COLO668 (cell line): Measurements from ENCODE around the gene FSTL4.

Experiments used
- DNase-seq: peaks from one replicate; lab custom pipeline; 2025; ENCODE audit not compliant: unreplicated experiment; lab: John Stamatoyannopoulos, UW

FSTL4 gene

GRCh38 chr5:133612249-133612860 lies at the start of gene FSTL4:
TSS of gene FSTL4 (minus strand) at chr5:133612541.
- peak; percentile 90 for DNase-seq

GRCh38 chr5:133661389-133661788 lies 49.0 kb upstream of the FSTL4 start:
- no peak for DNase-seq

GRCh38 chr5:133658327-133658726 lies 46.0 kb upstream of the FSTL4 start:
- DNase-seq, result no peak

- DNase-seq, result no peak
Measured at GRCh38 chr5:133657036-133657435, 44.7 kb upstream of the FSTL4 start.

- no peak for DNase-seq
Measured at GRCh38 chr5:133655966-133656365, 43.6 kb upstream of the FSTL4 start.

GRCh38 chr5:133653760-133654049 lies 41.4 kb upstream of the FSTL4 start:
- no peak for DNase-seq

- DNase-seq, result no peak
Measured at GRCh38 chr5:133652951-133653759, 40.8 kb upstream of the FSTL4 start.

- DNase-seq, result no peak
Measured at GRCh38 chr5:133644000-133644865, 31.9 kb upstream of the FSTL4 start.

GRCh38 chr5:133643365-133643764 lies 31.0 kb upstream of the FSTL4 start:
- no peak for DNase-seq

- DNase-seq, result no peak
Measured at GRCh38 chr5:133642153-133642722, 29.9 kb upstream of the FSTL4 start.

- DNase-seq, result no peak
Measured at GRCh38 chr5:133641683-133642082, 29.3 kb upstream of the FSTL4 start.

GRCh38 chr5:133639850-133640528 lies 27.6 kb upstream of the FSTL4 start:
- DNase-seq, result no peak

GRCh38 chr5:133638436-133638835 lies 26.1 kb upstream of the FSTL4 start:
- no peak for DNase-seq

GRCh38 chr5:133637206-133637605 lies 24.9 kb upstream of the FSTL4 start:
- no peak for DNase-seq

- no peak for DNase-seq
Measured at GRCh38 chr5:133635051-133635450, 22.7 kb upstream of the FSTL4 start.

GRCh38 chr5:133627180-133627579 lies 14.8 kb upstream of the FSTL4 start:
- no peak for DNase-seq

- DNase-seq, result no peak
Measured at GRCh38 chr5:133624316-133624715, 12.0 kb upstream of the FSTL4 start.

GRCh38 chr5:133618141-133618540 lies 5.8 kb upstream of the FSTL4 start:
- no peak for DNase-seq

- DNase-seq, result no peak
Measured at GRCh38 chr5:133613743-133614142, 1.4 kb upstream of the FSTL4 start.

- DNase-seq, result no peak
Measured at GRCh38 chr5:133613184-133613583, 843 bp upstream of the FSTL4 start.
